ENCODE measurements around the gene FNIP2. TPM values are rescaled to one million over a fixed set of nuclear protein-coding genes. Genes with fewer than 3 reads are reported as not detected.

The FNIP2 gene
- total RNA-seq, 1 experiment from 2014 or later, result 16.1 TPM

DNA sequence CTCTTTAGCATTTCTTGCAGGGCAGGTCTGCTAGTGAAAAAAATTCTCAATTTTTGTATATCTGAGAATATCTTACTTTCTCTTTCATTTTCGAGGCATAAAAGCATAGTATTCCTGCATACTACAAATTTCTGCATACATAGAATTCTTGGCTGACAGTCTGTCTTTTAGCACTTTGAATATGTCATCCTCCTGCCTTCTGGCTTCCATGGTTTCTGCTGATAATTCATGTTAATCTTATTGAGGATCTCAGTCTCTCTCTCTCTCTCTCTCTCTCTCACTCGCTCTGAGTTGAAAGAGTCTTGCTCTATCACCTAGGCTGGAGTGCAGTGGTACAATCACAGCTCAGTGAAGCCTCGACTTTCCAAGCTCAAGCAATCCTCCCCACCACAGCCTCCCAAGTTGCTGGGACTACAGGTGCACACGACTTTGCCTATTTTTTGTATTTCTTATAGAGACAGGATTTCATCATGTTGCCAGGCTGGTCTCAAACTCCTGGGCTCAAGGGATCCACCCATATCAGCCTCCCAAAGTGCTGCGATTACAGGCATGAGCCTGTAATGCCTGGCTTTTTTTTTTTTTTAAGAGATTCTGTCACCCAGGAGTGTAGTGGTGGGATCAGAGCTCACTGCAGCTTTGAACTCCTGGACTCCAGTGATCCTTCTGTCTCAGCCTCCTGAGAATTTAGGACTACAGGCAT, 161.3 kb downstream of the FNIP2 start:
- H3K4me1 ChIP-seq (ENCODE audit: insufficient read depth, low read length, poor library complexity, severe bottlenecking), result no peaks in the 10 kb centered on the region
- no TSS peak for BruUV-seq (replicated peaks)
- no peak for TF ChIP-seq EZH2 (IDR thresholded peaks at IDR 0.05; ENCODE audit: borderline replicate concordance, low read depth, low read length, poor library complexity, severe bottlenecking)
- TF ChIP-seq, protein P1, sequence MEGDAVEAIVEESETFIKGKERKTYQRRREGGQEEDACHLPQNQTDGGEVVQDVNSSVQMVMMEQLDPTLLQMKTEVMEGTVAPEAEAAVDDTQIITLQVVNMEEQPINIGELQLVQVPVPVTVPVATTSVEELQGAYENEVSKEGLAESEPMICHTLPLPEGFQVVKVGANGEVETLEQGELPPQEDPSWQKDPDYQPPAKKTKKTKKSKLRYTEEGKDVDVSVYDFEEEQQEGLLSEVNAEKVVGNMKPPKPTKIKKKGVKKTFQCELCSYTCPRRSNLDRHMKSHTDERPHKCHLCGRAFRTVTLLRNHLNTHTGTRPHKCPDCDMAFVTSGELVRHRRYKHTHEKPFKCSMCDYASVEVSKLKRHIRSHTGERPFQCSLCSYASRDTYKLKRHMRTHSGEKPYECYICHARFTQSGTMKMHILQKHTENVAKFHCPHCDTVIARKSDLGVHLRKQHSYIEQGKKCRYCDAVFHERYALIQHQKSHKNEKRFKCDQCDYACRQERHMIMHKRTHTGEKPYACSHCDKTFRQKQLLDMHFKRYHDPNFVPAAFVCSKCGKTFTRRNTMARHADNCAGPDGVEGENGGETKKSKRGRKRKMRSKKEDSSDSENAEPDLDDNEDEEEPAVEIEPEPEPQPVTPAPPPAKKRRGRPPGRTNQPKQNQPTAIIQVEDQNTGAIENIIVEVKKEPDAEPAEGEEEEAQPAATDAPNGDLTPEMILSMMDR (conservative IDR thresholded peaks at IDR 0.05; ENCODE audit: low read depth, low read length), result no peak
- H3K27me3 ChIP-seq (replicated peaks; ENCODE audit: insufficient read depth, low read depth, low read length, poor library complexity), result no peaks in the 10 kb centered on the region
- no peak overlapping the region for H3K27ac ChIP-seq (ENCODE audit: low read depth, low read length, poor library complexity, severe bottlenecking)
- H3K36me3 ChIP-seq (ENCODE audit: insufficient read depth, low read length, poor library complexity, severe bottlenecking), result no peaks in the 10 kb centered on the region
- H3K4me3 ChIP-seq (ENCODE audit: low read depth, low read length, poor library complexity, severe bottlenecking), result no peak overlapping the region
- peaks cover 6% of the 10 kb centered on the region for H3K9me3 ChIP-seq (ENCODE audit: low read depth, low read length, poor library complexity, severe bottlenecking)
- ChIA-PET CTCF (no interaction called here), POLR2A (ENCODE audit: low non-redundant PET) (no interaction called here)
- DNase-seq (ENCODE audit: low spot score), result no peak
- intact Hi-C loops (cut with micrococcal nuclease; ENCODE audit: unreplicated experiment), result no loop called here

DNA sequence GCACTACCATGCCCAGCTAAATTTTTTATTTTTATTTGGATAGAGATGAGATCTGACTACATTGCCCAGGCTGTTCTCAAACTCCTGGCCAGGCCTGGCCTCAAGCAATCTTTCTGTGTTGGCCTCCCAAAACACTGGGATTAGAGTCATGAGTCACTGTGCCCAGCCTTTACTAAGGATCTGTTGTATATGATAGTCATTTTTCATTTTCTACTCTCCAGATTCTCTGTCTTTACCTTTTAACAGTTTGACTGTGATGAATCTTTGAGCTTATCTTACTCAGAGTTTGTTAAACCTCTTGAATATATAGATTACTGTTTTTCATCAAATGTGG, 161.8 kb downstream of the FNIP2 start:
- peaks cover 6% of the 10 kb centered on the region for H3K9me3 ChIP-seq (ENCODE audit: low read depth, low read length, poor library complexity, severe bottlenecking)
- DNase-seq (ENCODE audit: low spot score), result no peak
- ChIA-PET CTCF (no interaction called here), POLR2A (ENCODE audit: low non-redundant PET) (no interaction called here)
- H3K4me3 ChIP-seq (ENCODE audit: low read depth, low read length, poor library complexity, severe bottlenecking), result no peak overlapping the region
- BruUV-seq (replicated peaks), result no TSS peak
- no peaks in the 10 kb centered on the region for H3K27me3 ChIP-seq (replicated peaks; ENCODE audit: insufficient read depth, low read depth, low read length, poor library complexity)
- intact Hi-C loops (cut with micrococcal nuclease; ENCODE audit: unreplicated experiment), result no loop called here
- H3K4me1 ChIP-seq (ENCODE audit: insufficient read depth, low read length, poor library complexity, severe bottlenecking), result no peaks in the 10 kb centered on the region
- no peak overlapping the region for H3K27ac ChIP-seq (ENCODE audit: low read depth, low read length, poor library complexity, severe bottlenecking)
- no peak for TF ChIP-seq EZH2 (IDR thresholded peaks at IDR 0.05; ENCODE audit: borderline replicate concordance, low read depth, low read length, poor library complexity, severe bottlenecking)
- TF ChIP-seq, protein P1 (conservative IDR thresholded peaks at IDR 0.05; ENCODE audit: low read depth, low read length), result no peak
- H3K36me3 ChIP-seq (ENCODE audit: insufficient read depth, low read length, poor library complexity, severe bottlenecking), result no peaks in the 10 kb centered on the region

DNA sequence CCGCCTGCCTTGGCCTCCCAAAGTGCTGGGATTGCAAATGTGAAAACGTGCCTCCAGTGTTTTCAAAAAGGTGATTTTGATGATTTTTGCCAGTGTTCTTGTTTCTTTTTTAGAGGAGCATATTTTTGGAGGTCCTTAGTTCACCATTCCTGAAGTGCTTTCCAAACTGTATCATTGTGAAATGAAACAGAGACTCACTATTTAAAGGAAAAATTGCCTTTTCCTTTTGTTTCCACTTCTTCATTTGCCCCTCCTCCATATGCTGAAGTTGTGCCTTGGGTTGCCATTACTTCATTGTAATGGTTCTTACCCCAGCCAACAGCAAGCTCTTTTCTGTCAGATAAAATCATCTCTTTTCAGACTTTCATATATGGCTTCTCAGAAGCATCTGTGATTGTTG, 164.4 kb downstream of the FNIP2 start:
- H3K27me3 ChIP-seq (replicated peaks; ENCODE audit: insufficient read depth, low read depth, low read length, poor library complexity), result no peaks in the 10 kb centered on the region
- intact Hi-C loops (cut with micrococcal nuclease; ENCODE audit: unreplicated experiment), result no loop called here
- H3K4me1 ChIP-seq (ENCODE audit: insufficient read depth, low read length, poor library complexity, severe bottlenecking), result no peaks in the 10 kb centered on the region
- peaks cover 6% of the 10 kb centered on the region for H3K9me3 ChIP-seq (ENCODE audit: low read depth, low read length, poor library complexity, severe bottlenecking)
- POLR2A ChIA-PET (ENCODE audit: low non-redundant PET), result no interaction called here
- no peak for TF ChIP-seq EZH2 (IDR thresholded peaks at IDR 0.05; ENCODE audit: borderline replicate concordance, low read depth, low read length, poor library complexity, severe bottlenecking)
- TF ChIP-seq, protein P1 (conservative IDR thresholded peaks at IDR 0.05; ENCODE audit: low read depth, low read length), result no peak
- no peak overlapping the region for H3K27ac ChIP-seq (ENCODE audit: low read depth, low read length, poor library complexity, severe bottlenecking)
- CTCF ChIA-PET, result no interaction called here
- no peak for DNase-seq (ENCODE audit: low spot score)
- H3K4me3 ChIP-seq (ENCODE audit: low read depth, low read length, poor library complexity, severe bottlenecking), result no peak overlapping the region
- H3K36me3 ChIP-seq (ENCODE audit: insufficient read depth, low read length, poor library complexity, severe bottlenecking), result no peaks in the 10 kb centered on the region
- no TSS peak for BruUV-seq (replicated peaks)

Measured in A673 (cell line).